SK-N-SH (cell line): ENCODE data around the gene HS2ST1. TPM values are rescaled to one million over a fixed set of nuclear protein-coding genes. Genes with fewer than 3 reads are reported as not detected.

Experiments used
- CTCF ChIA-PET: fragments of 300-600, 350-600 bp; formaldehyde crosslinking; extraction: SDS; loops from one replicate; lab custom pipeline; 2021; lab: Yijun Ruan, JAX
- POLR2A ChIA-PET: fragments of 350-600 bp; sonication (Branson Sonifier 250); formaldehyde crosslinking; extraction: SDS; loops from one replicate; lab custom pipeline; 2020; ENCODE audit warnings: antibody characterized with exemption, inconsistent platforms; lab: Yijun Ruan, JAX
- DNase-seq: peaks from one replicate; pipeline ENCODE4 v3.0.0; 2012
- H2AFZ ChIP-seq: fragments of 200-600 bp; sonication (generic); 2 replicates; pipeline ENCODE4 v1.8.1; 2016; ENCODE audit warnings: antibody characterized with exemption, mild to moderate bottlenecking, low read depth
- H3F3A ChIP-seq: fragments of 200-600 bp; sonication (generic); replicated peaks from 2 replicates; pipeline ENCODE3; 2016; ENCODE audit warnings: antibody characterized with exemption, mild to moderate bottlenecking; ENCODE audit not compliant: insufficient read depth
- H3K27ac ChIP-seq, 2 experiments: fragments of 200-500 bp in 1 of 2; fragments of 200-600 bp in 1 of 2; sonication (Bioruptor generic) in 1 of 2; sonication (generic), shearing (Covaris generic) in 1 of 2; 2 replicates each; pipeline versions ENCODE4 v1.5.1 to v1.6.1; 2014 to 2016; ENCODE audit warnings: low read depth in 2 of 2, inconsistent platforms in 1 of 2, low read length in 1 of 2, mild to moderate bottlenecking in 1 of 2, mixed read lengths in 1 of 2
- H3K27me3 ChIP-seq: fragments of 200-600 bp; sonication (generic), shearing (Covaris generic); 2 replicates; pipeline ENCODE4 v1.6.1; 2016; ENCODE audit warnings: mixed run types; ENCODE audit not compliant: insufficient read depth
- H3K36me3 ChIP-seq, 2 experiments: fragments of 200-500 bp in 1 of 2; fragments of 200-600 bp in 1 of 2; sonication (Bioruptor generic) in 1 of 2; sonication (generic) in 1 of 2; replicated peaks in 1 of 2; 2 replicates each; pipeline versions ENCODE3 to v1.5.1; 2014 to 2016; ENCODE audit warnings: low read length in 1 of 2, mild to moderate bottlenecking in 1 of 2; ENCODE audit not compliant: insufficient read depth in 2 of 2, control insufficient read depth in 1 of 2
- H3K4me1 ChIP-seq, 2 experiments: fragments of 200-500 bp in 1 of 2; fragments of 200-600 bp in 1 of 2; sonication (Bioruptor generic) in 1 of 2; sonication (generic), shearing (Covaris generic) in 1 of 2; 2 replicates each; pipeline versions ENCODE4 v1.5.1 to v1.6.1; 2014 to 2016; ENCODE audit warnings: low read depth in 1 of 2, low read length in 1 of 2, mixed run types in 1 of 2; ENCODE audit not compliant: insufficient read depth in 2 of 2, control insufficient read depth in 1 of 2
- H3K4me2 ChIP-seq: fragments of 200-600 bp; sonication (generic), shearing (Covaris generic); 2 replicates; pipeline ENCODE4 v1.6.1; 2017; ENCODE audit warnings: mixed run types
- H3K4me3 ChIP-seq, 2 experiments: fragments of 200-500 bp in 1 of 2; fragments of 200-600 bp in 1 of 2; sonication (Bioruptor generic) in 1 of 2; sonication (generic), shearing (Covaris generic) in 1 of 2; 2 replicates each; pipeline versions ENCODE4 v1.5.1 to v1.8.1; 2014 to 2016; ENCODE audit warnings: low read depth in 2 of 2, inconsistent platforms in 1 of 2, low read length in 1 of 2, mild to moderate bottlenecking in 1 of 2, mixed read lengths in 1 of 2, moderate library complexity in 1 of 2
- H3K79me2 ChIP-seq: fragments of 200-600 bp; sonication (generic); 2 replicates; pipeline ENCODE4 v1.8.1; 2017; ENCODE audit warnings: mild to moderate bottlenecking; ENCODE audit not compliant: insufficient read depth
- H3K9ac ChIP-seq: fragments of 200-600 bp; sonication (generic); 2 replicates; pipeline ENCODE4 v1.6.1; 2017; ENCODE audit warnings: mixed run types
- H3K9me2 ChIP-seq: fragments of 200-600 bp; sonication (generic); 2 replicates; pipeline ENCODE4 v1.6.1; 2017; ENCODE audit warnings: mixed run types
- H3K9me3 ChIP-seq: fragments of 200-600 bp; sonication (generic); 2 replicates; pipeline ENCODE4 v1.6.1; 2017; ENCODE audit warnings: mixed run types, mild to moderate bottlenecking, moderate library complexity
- H4K20me1 ChIP-seq: fragments of 200-600 bp; sonication (generic); 2 replicates; pipeline ENCODE4 v1.6.1; 2017; ENCODE audit warnings: mild to moderate bottlenecking, mixed run types; ENCODE audit not compliant: insufficient read depth
- CHD2 ChIP-seq: fragments of 150-350 bp; IDR thresholded peaks from 2 replicates; pipeline ENCODE4 v1.6.1; 2018; ENCODE audit warnings: low read length; ENCODE audit not compliant: partially characterized antibody
- CTCF ChIP-seq: fragments of 200-600 bp; sonication (generic); IDR thresholded peaks from 2 replicates; pipeline ENCODE4 v1.6.1; 2017; ENCODE audit warnings: antibody characterized with exemption, mild to moderate bottlenecking, moderate library complexity
- EP300 ChIP-seq, 2 experiments: IDR thresholded peaks; 2 replicates each; pipeline versions ENCODE4 v1.4.0 to v1.6.1; 2012; ENCODE audit warnings: borderline replicate concordance in 1 of 2, low read depth in 1 of 2, low read length in 1 of 2
- FOXM1 ChIP-seq: IDR thresholded peaks from 2 replicates; pipeline ENCODE4 v1.4.0; 2012; ENCODE audit warnings: low read depth, mild to moderate bottlenecking
- JUND ChIP-seq: IDR thresholded peaks from 2 replicates; pipeline ENCODE4 v1.4.0; 2012
- NRF1 ChIP-seq: IDR thresholded peaks from 2 replicates; pipeline ENCODE4 v1.6.1; 2012; ENCODE audit warnings: low read depth, mild to moderate bottlenecking, low read length
- PBX3 ChIP-seq: IDR thresholded peaks from 2 replicates; pipeline ENCODE4; 2012
- RAD21 ChIP-seq: IDR thresholded peaks from 2 replicates; pipeline ENCODE4 v1.6.1; 2012; ENCODE audit warnings: mild to moderate bottlenecking, low read length
- RXRA ChIP-seq: IDR thresholded peaks from 2 replicates; pipeline ENCODE4 v1.4.0; 2012; ENCODE audit warnings: low read depth, mild to moderate bottlenecking, borderline replicate concordance
- SIN3A ChIP-seq: IDR thresholded peaks from 2 replicates; pipeline ENCODE4 v1.6.1; 2012; ENCODE audit warnings: low read depth, mild to moderate bottlenecking, low read length, moderate library complexity, borderline replicate concordance
- TCF12 ChIP-seq: IDR thresholded peaks from 2 replicates; pipeline ENCODE4 v1.4.0; 2012
- USF1 ChIP-seq: IDR thresholded peaks from 2 replicates; pipeline ENCODE4 v1.4.0; 2012; ENCODE audit warnings: low read depth, borderline replicate concordance
- USF2 ChIP-seq: fragments of 150-350 bp; IDR thresholded peaks from 2 replicates; pipeline ENCODE4 v1.6.1; 2017; ENCODE audit warnings: antibody characterized with exemption, low read length, low read depth, borderline replicate concordance
- WGBS: methylation state at CpG from one replicate; pipeline ENCODE4 v1.1.6; 2017; ENCODE audit warnings: low lambda C conversion rate; 5-methylcytosine and 5-hydroxymethylcytosine counted together
- polyA plus RNA-seq, 3 experiments: library from polyadenylated mRNA; depleted of rRNA; stranded (reverse); fragments of >200 nt; gene quantifications; 2 replicates each; pipeline ENCODE4 v1.2.3, GENCODE V29; 2012

Gene HS2ST1
- polyA plus RNA-seq, 1 of the 3 experiments (the other 2 are of a cell fraction) = 16.6 TPM

GRCh38 chr1:87062687-87063086 is 148.3 kb downstream of the HS2ST1 start:
- Histone ChIP-seq H3K9ac (no peak overlapping the region), H3K79me2 (peaks cover 12% of the 10 kb centered on the region; the same call in 1 of the 2 replicates), H3K9me2 (no peaks in the 10 kb centered on the region), H3F3A (peaks cover 9% of the 10 kb centered on the region), H3K27me3 (no peaks in the 10 kb centered on the region), H3K4me2 (no peak overlapping the region), H2AFZ (no peak overlapping the region), H3K36me3 (no peaks in the 10 kb centered on the region), H3K4me1 (no peaks in the 10 kb centered on the region; a peak in 2 of 4 replicates), H3K4me3 (no peak overlapping the region), H3K9me3 (peaks cover 7% of the 10 kb centered on the region; the same call in 1 of the 2 replicates), H3K27ac (no peak overlapping the region), H4K20me1 (no peaks in the 10 kb centered on the region)
- CTCF ChIA-PET = no interaction called here
- DNase-seq = no peak
- TF ChIP-seq RAD21 (no peak), TCF12 (no peak)
- 85% methylated on average over 2 of the region's 2 CpGs for whole genome bisulfite sequencing
- POLR2A ChIA-PET = no interaction called here

GRCh38 chr1:87064309-87064708 is 149.9 kb downstream of the HS2ST1 start:
- Histone ChIP-seq H3K4me2 (no peak overlapping the region), H3F3A (peaks cover 9% of the 10 kb centered on the region), H3K36me3 (no peaks in the 10 kb centered on the region), H3K27me3 (no peaks in the 10 kb centered on the region), H3K27ac (no peak overlapping the region)
- POLR2A ChIA-PET = no interaction called here
- CTCF ChIA-PET = interaction anchor here (1.3 to 2.3 kb wide), 4 partner anchors 19 to 231 kb away, joined by 3 to 10 read pairs (median 6); no protein-coding TSS in a partner anchor
- no peak for TF ChIP-seq USF1
- no peak for TF ChIP-seq CTCF
- TF ChIP-seq RXRA = no peak
- no peak for TF ChIP-seq TCF12
- TF ChIP-seq PBX3 = no peak
- TF ChIP-seq SIN3A = no peak
- no peak for TF ChIP-seq USF2
- no peak for TF ChIP-seq CHD2
- no peak for TF ChIP-seq EP300 (IDR thresholded peaks at IDR 0.05; ENCODE audit: borderline replicate concordance in 1 of 2, low read depth in 1 of 2, low read length in 1 of 2)
- TF ChIP-seq JUND = no peak
- no peak for TF ChIP-seq NRF1
- no peak for TF ChIP-seq FOXM1
- TF ChIP-seq, all 33 proteins: peak for 0
- H3K79me2 ChIP-seq = peaks cover 12% of the 10 kb centered on the region; the same call in 1 of the 2 replicates
- no peak for DNase-seq
- H4K20me1 ChIP-seq = no peaks in the 10 kb centered on the region
- peaks cover 7% of the 10 kb centered on the region; the same call in 1 of the 2 replicates for H3K9me3 ChIP-seq
- H3K9me2 ChIP-seq = no peaks in the 10 kb centered on the region
- no peak overlapping the region for H3K9ac ChIP-seq
- H3K4me3 ChIP-seq = no peak overlapping the region
- H3K4me1 ChIP-seq = no peaks in the 10 kb centered on the region; a peak in 1 of 4 replicates
- H2AFZ ChIP-seq = no peak overlapping the region
